SK-N-SH treated with all-trans-retinoic acid at 6 μM for 48 hours (cell line): ENCODE measurements around the gene EBF3.

Source experiments
- ATAC-seq: fragments of 200-7000 bp; cut with Tn5 transposase; 3 replicates; pipeline ENCODE4 v1.9.1; 2020; ENCODE audit warnings: mild to moderate bottlenecking, moderate library complexity
- ARNTL ChIP-seq: fragments of 450-650 bp; formaldehyde crosslinking; IDR thresholded peaks from 2 replicates; pipeline ENCODE4 v1.5.0; 2020; ENCODE audit warnings: low read depth, mild to moderate bottlenecking, moderate library complexity, borderline replicate concordance
- BACH2 ChIP-seq: fragments of 250-450 bp; sonication (Bioruptor Pico); IDR thresholded peaks from 2 replicates; pipeline ENCODE4 v1.9.0; 2021; ENCODE audit warnings: mild to moderate bottlenecking, borderline replicate concordance
- CSDC2 ChIP-seq: fragments of 250-450 bp; sonication (Bioruptor Pico); IDR thresholded peaks from 2 replicates; pipeline ENCODE4 v1.5.0; 2020; ENCODE audit warnings: mild to moderate bottlenecking, moderate library complexity
- ESRRG ChIP-seq: fragments of 250-450 bp; sonication (Bioruptor Pico); IDR thresholded peaks from 2 replicates; pipeline ENCODE4 v1.6.1; 2021; ENCODE audit warnings: mild to moderate bottlenecking
- GLIS3 ChIP-seq: fragments of 250-450 bp; sonication (Bioruptor Pico); IDR thresholded peaks from 2 replicates; pipeline ENCODE4 v1.5.0; 2020; ENCODE audit warnings: mild to moderate bottlenecking, moderate library complexity
- ISL1 ChIP-seq: fragments of 250-450 bp; sonication (Bioruptor Pico); IDR thresholded peaks from 2 replicates; pipeline ENCODE4 v2.1.2; 2022; ENCODE audit warnings: mild to moderate bottlenecking, moderate library complexity
- PPARA ChIP-seq: fragments of 250-450 bp; sonication (Bioruptor Pico); IDR thresholded peaks from 2 replicates; pipeline ENCODE4 v1.5.0; 2020; ENCODE audit warnings: mild to moderate bottlenecking, borderline replicate concordance
- RARB ChIP-seq: fragments of 250-450 bp; sonication (Bioruptor Pico); IDR thresholded peaks from 2 replicates; pipeline ENCODE4 v1.8.0; 2021; ENCODE audit warnings: mild to moderate bottlenecking, moderate library complexity
- SNAI2 ChIP-seq: fragments of 250-450 bp; sonication (Bioruptor Pico); IDR thresholded peaks from 2 replicates; pipeline ENCODE4 v1.5.0; 2020; ENCODE audit warnings: mild to moderate bottlenecking, moderate library complexity
- TCF4 ChIP-seq: fragments of 250-450 bp; sonication (Bioruptor Pico); IDR thresholded peaks from 2 replicates; pipeline ENCODE4 v1.8.0; 2021; ENCODE audit warnings: mild to moderate bottlenecking, moderate library complexity, borderline replicate concordance
- TOX ChIP-seq: fragments of 250-450 bp; sonication (Bioruptor Pico); IDR thresholded peaks from 2 replicates; pipeline ENCODE4 v1.8.0; 2021; ENCODE audit warnings: mild to moderate bottlenecking, moderate library complexity, borderline replicate concordance
- ZC3H10 ChIP-seq: fragments of 250-450 bp; sonication (Bioruptor Pico); IDR thresholded peaks from 2 replicates; pipeline ENCODE4 v1.5.1; 2021; ENCODE audit warnings: mild to moderate bottlenecking, moderate library complexity
- ZFP3 ChIP-seq: fragments of 250-450 bp; sonication (Bioruptor Pico); IDR thresholded peaks from 2 replicates; pipeline ENCODE4 v1.5.0; 2020; ENCODE audit warnings: mild to moderate bottlenecking, moderate library complexity
- ZFP30 ChIP-seq: fragments of 450-650 bp; formaldehyde crosslinking; IDR thresholded peaks from 2 replicates; pipeline ENCODE4 v1.5.0; 2022; ENCODE audit warnings: mild to moderate bottlenecking, moderate library complexity
- ZNF565 ChIP-seq: fragments of 450-650 bp; formaldehyde crosslinking; conservative IDR thresholded peaks from 2 replicates; pipeline ENCODE4 v1.5.0; 2020; ENCODE audit warnings: low read depth, mild to moderate bottlenecking, moderate library complexity
- ZNF70 ChIP-seq: fragments of 450-650 bp; formaldehyde crosslinking; IDR thresholded peaks from 2 replicates; pipeline ENCODE4 v1.5.0; 2020; ENCODE audit warnings: mild to moderate bottlenecking, moderate library complexity
- TF ChIP-seq, protein P1 (sequence below): fragments of 250-450 bp; sonication (Bioruptor Pico); IDR thresholded peaks from 2 replicates; pipeline ENCODE4 v1.8.0; 2021; ENCODE audit warnings: low read depth, mild to moderate bottlenecking, moderate library complexity, borderline replicate concordance
- TF ChIP-seq, protein P2 (sequence below): fragments of 250-450 bp; sonication (Bioruptor Pico); IDR thresholded peaks from 2 replicates; pipeline ENCODE4 v1.8.0; 2020; ENCODE audit warnings: mild to moderate bottlenecking, moderate library complexity, borderline replicate concordance
- TF ChIP-seq, protein P3 (sequence below): fragments of 250-450 bp; sonication (Bioruptor Pico); IDR thresholded peaks from 2 replicates; pipeline ENCODE4 v1.5.0; 2020; ENCODE audit warnings: mild to moderate bottlenecking, moderate library complexity
- TF ChIP-seq, protein P4 (sequence below): fragments of 250-450 bp; sonication (Bioruptor Pico); IDR thresholded peaks from 2 replicates; pipeline ENCODE4 v1.5.1; 2021; ENCODE audit warnings: mild to moderate bottlenecking, moderate library complexity

The EBF3 gene

DNA sequence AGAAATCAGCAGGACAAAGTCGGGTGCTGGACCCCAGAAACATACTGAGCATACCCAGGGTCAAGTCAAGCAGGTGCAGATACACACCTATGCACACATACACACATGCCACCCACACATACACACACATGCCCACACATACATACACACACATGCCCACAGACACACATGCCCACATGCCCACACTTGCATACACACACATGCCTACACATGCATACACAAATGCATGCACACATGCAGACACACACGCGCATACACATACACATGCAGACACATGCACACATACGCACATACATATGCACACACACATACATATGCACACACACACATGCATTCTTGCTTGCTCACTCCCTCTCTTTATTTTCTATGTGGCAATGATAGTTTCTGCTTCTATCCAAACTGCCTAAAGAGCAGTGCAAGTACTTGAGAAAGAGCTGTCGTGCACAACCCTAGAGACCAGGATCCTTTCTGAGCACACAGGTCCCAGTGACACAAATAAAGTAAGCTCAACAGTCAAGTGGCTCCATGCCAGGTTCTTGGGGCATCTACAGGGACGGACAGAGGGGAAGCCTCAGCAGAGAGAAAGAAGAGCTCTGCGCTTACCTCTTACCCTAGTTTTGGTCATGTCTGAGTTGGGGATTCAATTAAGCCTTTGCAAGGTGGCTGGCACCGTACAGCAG is 83.7 kb downstream of the EBF3 start:
- ATAC-seq = no peak
- TF ChIP-seq, protein P1, sequence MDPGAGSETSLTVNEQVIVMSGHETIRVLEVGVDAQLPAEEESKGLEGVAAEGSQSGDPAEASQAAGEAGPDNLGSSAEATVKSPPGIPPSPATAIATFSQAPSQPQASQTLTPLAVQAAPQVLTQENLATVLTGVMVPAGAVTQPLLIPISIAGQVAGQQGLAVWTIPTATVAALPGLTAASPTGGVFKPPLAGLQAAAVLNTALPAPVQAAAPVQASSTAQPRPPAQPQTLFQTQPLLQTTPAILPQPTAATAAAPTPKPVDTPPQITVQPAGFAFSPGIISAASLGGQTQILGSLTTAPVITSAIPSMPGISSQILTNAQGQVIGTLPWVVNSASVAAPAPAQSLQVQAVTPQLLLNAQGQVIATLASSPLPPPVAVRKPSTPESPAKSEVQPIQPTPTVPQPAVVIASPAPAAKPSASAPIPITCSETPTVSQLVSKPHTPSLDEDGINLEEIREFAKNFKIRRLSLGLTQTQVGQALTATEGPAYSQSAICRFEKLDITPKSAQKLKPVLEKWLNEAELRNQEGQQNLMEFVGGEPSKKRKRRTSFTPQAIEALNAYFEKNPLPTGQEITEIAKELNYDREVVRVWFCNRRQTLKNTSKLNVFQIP (CRISPR knock-in tag) = no peak
- TF ChIP-seq TOX (CRISPR knock-in tag) = no peak
- TF ChIP-seq, protein P2, sequence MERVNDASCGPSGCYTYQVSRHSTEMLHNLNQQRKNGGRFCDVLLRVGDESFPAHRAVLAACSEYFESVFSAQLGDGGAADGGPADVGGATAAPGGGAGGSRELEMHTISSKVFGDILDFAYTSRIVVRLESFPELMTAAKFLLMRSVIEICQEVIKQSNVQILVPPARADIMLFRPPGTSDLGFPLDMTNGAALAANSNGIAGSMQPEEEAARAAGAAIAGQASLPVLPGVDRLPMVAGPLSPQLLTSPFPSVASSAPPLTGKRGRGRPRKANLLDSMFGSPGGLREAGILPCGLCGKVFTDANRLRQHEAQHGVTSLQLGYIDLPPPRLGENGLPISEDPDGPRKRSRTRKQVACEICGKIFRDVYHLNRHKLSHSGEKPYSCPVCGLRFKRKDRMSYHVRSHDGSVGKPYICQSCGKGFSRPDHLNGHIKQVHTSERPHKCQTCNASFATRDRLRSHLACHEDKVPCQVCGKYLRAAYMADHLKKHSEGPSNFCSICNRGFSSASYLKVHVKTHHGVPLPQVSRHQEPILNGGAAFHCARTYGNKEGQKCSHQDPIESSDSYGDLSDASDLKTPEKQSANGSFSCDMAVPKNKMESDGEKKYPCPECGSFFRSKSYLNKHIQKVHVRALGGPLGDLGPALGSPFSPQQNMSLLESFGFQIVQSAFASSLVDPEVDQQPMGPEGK (CRISPR knock-in tag) = no peak
- no peak for TF ChIP-seq GLIS3 (CRISPR knock-in tag)
- TF ChIP-seq ZFP3 = no peak
- TF ChIP-seq CSDC2 = no peak

DNA sequence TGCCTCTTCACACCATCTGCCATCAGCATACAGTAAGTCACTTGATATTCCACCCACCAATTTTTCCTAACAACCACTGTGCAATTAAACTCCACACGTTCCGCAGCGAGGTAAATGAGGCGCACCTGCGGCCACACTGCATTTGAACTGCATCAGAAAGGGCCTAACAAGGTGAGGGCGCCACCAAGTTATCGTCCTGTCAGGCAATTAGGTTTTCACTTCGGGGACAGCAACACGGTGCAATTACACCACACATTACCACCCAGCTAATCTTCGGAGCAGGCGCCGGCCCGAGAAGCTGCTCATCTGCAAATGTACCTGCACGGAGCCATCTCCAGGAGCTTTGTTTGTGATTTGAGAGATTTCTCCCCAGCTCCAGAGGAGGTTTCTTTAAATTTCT is 84.4 kb downstream of the EBF3 start:
- TF ChIP-seq ZNF70 (CRISPR knock-in tag) (no peak), SNAI2 (CRISPR knock-in tag) (no peak), ZNF565 (CRISPR knock-in tag) (no peak), PPARA (CRISPR knock-in tag) (no peak), ZC3H10 (CRISPR knock-in tag) (no peak), BACH2 (no peak), ESRRG (CRISPR knock-in tag) (no peak), RARB (CRISPR knock-in tag) (no peak), TCF4 (CRISPR knock-in tag) (no peak), TOX (CRISPR knock-in tag) (no peak), ARNTL (no peak)
- TF ChIP-seq, protein P3, sequence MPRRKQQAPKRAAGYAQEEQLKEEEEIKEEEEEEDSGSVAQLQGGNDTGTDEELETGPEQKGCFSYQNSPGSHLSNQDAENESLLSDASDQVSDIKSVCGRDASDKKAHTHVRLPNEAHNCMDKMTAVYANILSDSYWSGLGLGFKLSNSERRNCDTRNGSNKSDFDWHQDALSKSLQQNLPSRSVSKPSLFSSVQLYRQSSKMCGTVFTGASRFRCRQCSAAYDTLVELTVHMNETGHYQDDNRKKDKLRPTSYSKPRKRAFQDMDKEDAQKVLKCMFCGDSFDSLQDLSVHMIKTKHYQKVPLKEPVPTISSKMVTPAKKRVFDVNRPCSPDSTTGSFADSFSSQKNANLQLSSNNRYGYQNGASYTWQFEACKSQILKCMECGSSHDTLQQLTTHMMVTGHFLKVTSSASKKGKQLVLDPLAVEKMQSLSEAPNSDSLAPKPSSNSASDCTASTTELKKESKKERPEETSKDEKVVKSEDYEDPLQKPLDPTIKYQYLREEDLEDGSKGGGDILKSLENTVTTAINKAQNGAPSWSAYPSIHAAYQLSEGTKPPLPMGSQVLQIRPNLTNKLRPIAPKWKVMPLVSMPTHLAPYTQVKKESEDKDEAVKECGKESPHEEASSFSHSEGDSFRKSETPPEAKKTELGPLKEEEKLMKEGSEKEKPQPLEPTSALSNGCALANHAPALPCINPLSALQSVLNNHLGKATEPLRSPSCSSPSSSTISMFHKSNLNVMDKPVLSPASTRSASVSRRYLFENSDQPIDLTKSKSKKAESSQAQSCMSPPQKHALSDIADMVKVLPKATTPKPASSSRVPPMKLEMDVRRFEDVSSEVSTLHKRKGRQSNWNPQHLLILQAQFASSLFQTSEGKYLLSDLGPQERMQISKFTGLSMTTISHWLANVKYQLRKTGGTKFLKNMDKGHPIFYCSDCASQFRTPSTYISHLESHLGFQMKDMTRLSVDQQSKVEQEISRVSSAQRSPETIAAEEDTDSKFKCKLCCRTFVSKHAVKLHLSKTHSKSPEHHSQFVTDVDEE (CRISPR knock-in tag) = no peak
- TF ChIP-seq, protein P2 (CRISPR knock-in tag) = no peak
- TF ChIP-seq, protein P1 (CRISPR knock-in tag) = no peak

DNA sequence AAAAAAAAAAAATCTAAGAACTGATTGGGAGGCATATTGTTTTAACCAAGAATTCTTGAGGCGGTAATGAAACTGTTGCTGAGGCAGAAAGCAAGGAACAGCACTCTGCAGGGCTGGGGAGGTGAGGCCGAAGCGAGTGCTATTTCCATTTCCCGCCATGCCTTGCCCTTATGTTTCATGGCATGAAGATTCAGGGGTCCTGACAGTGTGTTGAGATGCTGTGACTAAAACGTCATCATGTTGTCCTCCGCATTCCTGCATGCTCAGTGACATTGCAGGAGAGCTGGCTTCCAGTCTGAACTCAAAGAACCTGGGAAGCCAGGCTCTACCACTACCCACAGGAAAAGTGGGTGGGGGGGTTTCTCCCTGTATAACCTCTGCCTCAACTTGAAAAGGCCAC is 85.2 kb downstream of the EBF3 start:
- ATAC-seq = no peak
- TF ChIP-seq PPARA (CRISPR knock-in tag) (no peak), ZNF70 (CRISPR knock-in tag) (no peak), ZC3H10 (CRISPR knock-in tag) (no peak), ZFP3 (no peak), GLIS3 (CRISPR knock-in tag) (no peak), TCF4 (CRISPR knock-in tag) (no peak), ISL1 (CRISPR knock-in tag) (no peak), CSDC2 (no peak), ARNTL (no peak), ESRRG (CRISPR knock-in tag) (no peak), ZFP30 (CRISPR knock-in tag) (no peak)
- TF ChIP-seq, protein P1 (CRISPR knock-in tag) = no peak
- TF ChIP-seq, protein P4, sequence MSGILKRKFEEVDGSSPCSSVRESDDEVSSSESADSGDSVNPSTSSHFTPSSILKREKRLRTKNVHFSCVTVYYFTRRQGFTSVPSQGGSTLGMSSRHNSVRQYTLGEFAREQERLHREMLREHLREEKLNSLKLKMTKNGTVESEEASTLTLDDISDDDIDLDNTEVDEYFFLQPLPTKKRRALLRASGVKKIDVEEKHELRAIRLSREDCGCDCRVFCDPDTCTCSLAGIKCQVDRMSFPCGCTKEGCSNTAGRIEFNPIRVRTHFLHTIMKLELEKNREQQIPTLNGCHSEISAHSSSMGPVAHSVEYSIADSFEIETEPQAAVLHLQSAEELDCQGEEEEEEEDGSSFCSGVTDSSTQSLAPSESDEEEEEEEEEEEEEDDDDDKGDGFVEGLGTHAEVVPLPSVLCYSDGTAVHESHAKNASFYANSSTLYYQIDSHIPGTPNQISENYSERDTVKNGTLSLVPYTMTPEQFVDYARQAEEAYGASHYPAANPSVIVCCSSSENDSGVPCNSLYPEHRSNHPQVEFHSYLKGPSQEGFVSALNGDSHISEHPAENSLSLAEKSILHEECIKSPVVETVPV (CRISPR knock-in tag) = no peak
- TF ChIP-seq, protein P2 (CRISPR knock-in tag) = no peak

More for the DNA sequence above, 84.4 kb downstream of the EBF3 start:
- no peak for ATAC-seq
